Measurements from ENCODE around the gene TMEM121B. TPM values are rescaled to one million over a fixed set of nuclear protein-coding genes. Genes with fewer than 3 reads are reported as not detected.

Gene TMEM121B
- total and polyA plus RNA-seq, 4 donors: 0.06 to 0.17 (median 0.10) TPM

- Histone ChIP-seq H3K27ac (ENCODE audit: low read depth in 1 of 2, low read length in 2 of 2) (peak overlapping the region; percentile 85 to 90), H3K9me3 (ENCODE audit: control insufficient read depth in 4 of 4, low read length in 3 of 4) (no peaks in the 10 kb centered on the region), H3K27me3 (ENCODE audit: control insufficient read depth in 4 of 4, insufficient read depth in 4 of 4, low read length in 3 of 4) (no peaks in the 10 kb centered on the region), H3K4me3 (ENCODE audit: low read depth in 1 of 3, low read length in 3 of 3) (peak overlapping the region; percentile 78 to 92 (median 90)), H3K36me3 (ENCODE audit: control insufficient read depth in 4 of 4, insufficient read depth in 3 of 4, low read depth in 1 of 4, low read length in 3 of 4) (no peaks in the 10 kb centered on the region), H3K9ac (ENCODE audit: low read depth in 1 of 2, low read length in 2 of 2) (peak overlapping the region in 1 of 2 donors; percentile 87), H3K4me1 (ENCODE audit: control insufficient read depth in 4 of 4, insufficient read depth in 4 of 4, low read length in 3 of 4) (peaks cover 0 to 10% (median 3%) of the 10 kb centered on the region in 4 donors)
- WGBS: 15% methylated on average over 92 of the region's 92 CpGs
- no peak for DNase-seq (ENCODE audit: low spot score)
- TF ChIP-seq YY1 (IDR thresholded peaks at IDR 0.05) (no peak), EGR1 (IDR thresholded peaks at IDR 0.05; ENCODE audit: low read depth in 2 of 2) (no peak), FOXA1 (IDR thresholded peaks at IDR 0.05) (no peak), RXRA (IDR thresholded peaks at IDR 0.05) (no peak), HNF4G (IDR thresholded peaks at IDR 0.05) (no peak), JUND (IDR thresholded peaks at IDR 0.05) (no peak), NR2F2 (IDR thresholded peaks at IDR 0.05) (no peak), MAX (IDR thresholded peaks at IDR 0.05) (no peak), FOXA2 (IDR thresholded peaks at IDR 0.05) (no peak), RAD21 (IDR thresholded peaks at IDR 0.05) (no peak), SP1 (IDR thresholded peaks at IDR 0.05) (no peak), TAF1 (conservative IDR thresholded peaks at IDR 0.05) (no peak), GABPA (IDR thresholded peaks at IDR 0.05 in 1 of 2, conservative IDR thresholded peaks at IDR 0.05 in 1 of 2) (no peak), HNF4A (conservative IDR thresholded peaks at IDR 0.05) (no peak), ZBTB33 (IDR thresholded peaks at IDR 0.05) (no peak)
- TF ChIP-seq, protein P1, sequence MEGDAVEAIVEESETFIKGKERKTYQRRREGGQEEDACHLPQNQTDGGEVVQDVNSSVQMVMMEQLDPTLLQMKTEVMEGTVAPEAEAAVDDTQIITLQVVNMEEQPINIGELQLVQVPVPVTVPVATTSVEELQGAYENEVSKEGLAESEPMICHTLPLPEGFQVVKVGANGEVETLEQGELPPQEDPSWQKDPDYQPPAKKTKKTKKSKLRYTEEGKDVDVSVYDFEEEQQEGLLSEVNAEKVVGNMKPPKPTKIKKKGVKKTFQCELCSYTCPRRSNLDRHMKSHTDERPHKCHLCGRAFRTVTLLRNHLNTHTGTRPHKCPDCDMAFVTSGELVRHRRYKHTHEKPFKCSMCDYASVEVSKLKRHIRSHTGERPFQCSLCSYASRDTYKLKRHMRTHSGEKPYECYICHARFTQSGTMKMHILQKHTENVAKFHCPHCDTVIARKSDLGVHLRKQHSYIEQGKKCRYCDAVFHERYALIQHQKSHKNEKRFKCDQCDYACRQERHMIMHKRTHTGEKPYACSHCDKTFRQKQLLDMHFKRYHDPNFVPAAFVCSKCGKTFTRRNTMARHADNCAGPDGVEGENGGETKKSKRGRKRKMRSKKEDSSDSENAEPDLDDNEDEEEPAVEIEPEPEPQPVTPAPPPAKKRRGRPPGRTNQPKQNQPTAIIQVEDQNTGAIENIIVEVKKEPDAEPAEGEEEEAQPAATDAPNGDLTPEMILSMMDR (IDR thresholded peaks at IDR 0.05; ENCODE audit: low read depth, low read length, missing input control): no peak
- TF ChIP-seq, protein P2, sequence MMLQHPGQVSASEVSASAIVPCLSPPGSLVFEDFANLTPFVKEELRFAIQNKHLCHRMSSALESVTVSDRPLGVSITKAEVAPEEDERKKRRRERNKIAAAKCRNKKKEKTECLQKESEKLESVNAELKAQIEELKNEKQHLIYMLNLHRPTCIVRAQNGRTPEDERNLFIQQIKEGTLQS (IDR thresholded peaks at IDR 0.05): no peak
- TF ChIP-seq, protein P3, sequence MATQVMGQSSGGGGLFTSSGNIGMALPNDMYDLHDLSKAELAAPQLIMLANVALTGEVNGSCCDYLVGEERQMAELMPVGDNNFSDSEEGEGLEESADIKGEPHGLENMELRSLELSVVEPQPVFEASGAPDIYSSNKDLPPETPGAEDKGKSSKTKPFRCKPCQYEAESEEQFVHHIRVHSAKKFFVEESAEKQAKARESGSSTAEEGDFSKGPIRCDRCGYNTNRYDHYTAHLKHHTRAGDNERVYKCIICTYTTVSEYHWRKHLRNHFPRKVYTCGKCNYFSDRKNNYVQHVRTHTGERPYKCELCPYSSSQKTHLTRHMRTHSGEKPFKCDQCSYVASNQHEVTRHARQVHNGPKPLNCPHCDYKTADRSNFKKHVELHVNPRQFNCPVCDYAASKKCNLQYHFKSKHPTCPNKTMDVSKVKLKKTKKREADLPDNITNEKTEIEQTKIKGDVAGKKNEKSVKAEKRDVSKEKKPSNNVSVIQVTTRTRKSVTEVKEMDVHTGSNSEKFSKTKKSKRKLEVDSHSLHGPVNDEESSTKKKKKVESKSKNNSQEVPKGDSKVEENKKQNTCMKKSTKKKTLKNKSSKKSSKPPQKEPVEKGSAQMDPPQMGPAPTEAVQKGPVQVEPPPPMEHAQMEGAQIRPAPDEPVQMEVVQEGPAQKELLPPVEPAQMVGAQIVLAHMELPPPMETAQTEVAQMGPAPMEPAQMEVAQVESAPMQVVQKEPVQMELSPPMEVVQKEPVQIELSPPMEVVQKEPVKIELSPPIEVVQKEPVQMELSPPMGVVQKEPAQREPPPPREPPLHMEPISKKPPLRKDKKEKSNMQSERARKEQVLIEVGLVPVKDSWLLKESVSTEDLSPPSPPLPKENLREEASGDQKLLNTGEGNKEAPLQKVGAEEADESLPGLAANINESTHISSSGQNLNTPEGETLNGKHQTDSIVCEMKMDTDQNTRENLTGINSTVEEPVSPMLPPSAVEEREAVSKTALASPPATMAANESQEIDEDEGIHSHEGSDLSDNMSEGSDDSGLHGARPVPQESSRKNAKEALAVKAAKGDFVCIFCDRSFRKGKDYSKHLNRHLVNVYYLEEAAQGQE (IDR thresholded peaks at IDR 0.05): no peak
These were observed 35.6 kb downstream of the TMEM121B start for GRCh38 chr22:17085277-17086181.

Measured in liver (tissue), 9 donors.